ENCODE results near the gene INPP5A.
"Not testable (repeated sequence)": the region's sequence is repeated elsewhere in the genome, so short reads cannot be mapped to it uniquely, and the experiment has no call there.

INPP5A gene

GRCh38 chr10:132565516-132566209 is 28.1 kb downstream of the INPP5A start:
- no peak for DNase-seq

- DNase-seq = no peak
Measured at GRCh38 chr10:132566892-132567291, 29.3 kb downstream of the INPP5A start.

GRCh38 chr10:132570265-132570664 is 32.7 kb downstream of the INPP5A start:
- DNase-seq = no peak

GRCh38 chr10:132570771-132571649 is 33.4 kb downstream of the INPP5A start:
- DNase-seq = no peak

GRCh38 chr10:132571650-132572544 is 34.3 kb downstream of the INPP5A start:
- DNase-seq = peak; percentile 61 to 62

- DNase-seq = peak in 1 of 2 experiments; percentile 28
Measured at GRCh38 chr10:132572545-132572937, 35.0 kb downstream of the INPP5A start.

GRCh38 chr10:132572946-132573345 is 35.4 kb downstream of the INPP5A start:
- not testable (repeated sequence) for DNase-seq

- no peak for DNase-seq
Measured at GRCh38 chr10:132574288-132574687, 36.7 kb downstream of the INPP5A start.

GRCh38 chr10:132574783-132575319 is 37.3 kb downstream of the INPP5A start:
- no peak for DNase-seq

GRCh38 chr10:132575320-132576201 is 38.0 kb downstream of the INPP5A start:
- no peak for DNase-seq

- no peak for DNase-seq
Measured at GRCh38 chr10:132576671-132577349, 39.2 kb downstream of the INPP5A start.

- DNase-seq = no peak
Measured at GRCh38 chr10:132577350-132578003, 39.9 kb downstream of the INPP5A start.

GRCh38 chr10:132578287-132578951 is 40.8 kb downstream of the INPP5A start:
- DNase-seq = no peak

GRCh38 chr10:132579027-132579859 is 41.7 kb downstream of the INPP5A start:
- no peak for DNase-seq

GRCh38 chr10:132580143-132580542 is 42.6 kb downstream of the INPP5A start:
- DNase-seq = no peak

GRCh38 chr10:132580617-132581016 is 43.0 kb downstream of the INPP5A start:
- no peak for DNase-seq

- DNase-seq = no peak
Measured at GRCh38 chr10:132582137-132582536, 44.5 kb downstream of the INPP5A start.

- no peak for DNase-seq
Measured at GRCh38 chr10:132582771-132583170, 45.2 kb downstream of the INPP5A start.

- DNase-seq = no peak
Measured at GRCh38 chr10:132583456-132583855, 45.9 kb downstream of the INPP5A start.
